ENCODE measurements around the gene TTLL10.
A peak's percentile ranks its signal among the peaks of the same experiment; 100 is the strongest.

TTLL10 gene

GRCh38 chr1:1223321-1223720 is 49.6 kb downstream of the TTLL10 start:
- no peak for DNase-seq

DNA sequence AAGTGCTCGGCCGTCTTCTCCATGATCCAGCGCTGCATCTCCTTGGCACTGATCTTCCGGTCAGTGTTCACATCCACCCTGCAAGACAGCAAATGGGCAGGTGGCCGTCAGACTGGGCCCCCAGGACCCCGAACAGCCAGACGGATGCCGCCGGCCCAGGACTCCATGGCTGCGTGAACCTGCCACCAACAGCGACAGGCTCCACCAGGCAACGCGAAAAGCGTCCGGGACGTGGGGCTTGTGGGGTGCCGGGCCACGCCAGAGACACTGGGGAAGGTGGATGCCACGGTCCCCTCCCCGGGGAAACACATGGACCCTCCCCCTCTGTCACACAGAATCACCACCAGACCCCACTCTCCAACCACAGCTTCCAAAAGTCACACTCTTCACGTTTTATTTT is 50.2 kb downstream of the TTLL10 start:
- DNase-seq: no peak

GRCh38 chr1:1225238-1225845 is 51.7 kb downstream of the TTLL10 start:
- no peak for DNase-seq

DNA sequence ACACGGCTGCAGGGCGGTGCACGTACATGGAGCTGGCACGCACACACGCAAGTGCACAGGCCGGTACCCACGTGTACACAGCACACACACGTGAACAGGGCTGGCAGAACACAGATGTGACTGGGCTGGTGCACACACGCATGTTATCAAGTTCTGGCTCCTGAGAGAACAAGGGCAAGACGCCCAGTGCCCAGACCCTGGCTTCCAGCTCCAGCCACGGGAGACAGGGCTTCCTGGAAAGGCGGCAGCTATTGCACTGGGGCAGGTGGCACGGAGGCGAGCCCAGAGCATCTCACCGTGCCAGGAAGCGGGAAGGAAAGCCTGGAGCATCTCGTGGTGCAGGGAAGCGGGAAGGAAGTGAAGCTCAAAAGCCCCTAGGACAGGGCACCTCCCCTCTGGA is 52.2 kb downstream of the TTLL10 start:
- no peak for DNase-seq

DNA sequence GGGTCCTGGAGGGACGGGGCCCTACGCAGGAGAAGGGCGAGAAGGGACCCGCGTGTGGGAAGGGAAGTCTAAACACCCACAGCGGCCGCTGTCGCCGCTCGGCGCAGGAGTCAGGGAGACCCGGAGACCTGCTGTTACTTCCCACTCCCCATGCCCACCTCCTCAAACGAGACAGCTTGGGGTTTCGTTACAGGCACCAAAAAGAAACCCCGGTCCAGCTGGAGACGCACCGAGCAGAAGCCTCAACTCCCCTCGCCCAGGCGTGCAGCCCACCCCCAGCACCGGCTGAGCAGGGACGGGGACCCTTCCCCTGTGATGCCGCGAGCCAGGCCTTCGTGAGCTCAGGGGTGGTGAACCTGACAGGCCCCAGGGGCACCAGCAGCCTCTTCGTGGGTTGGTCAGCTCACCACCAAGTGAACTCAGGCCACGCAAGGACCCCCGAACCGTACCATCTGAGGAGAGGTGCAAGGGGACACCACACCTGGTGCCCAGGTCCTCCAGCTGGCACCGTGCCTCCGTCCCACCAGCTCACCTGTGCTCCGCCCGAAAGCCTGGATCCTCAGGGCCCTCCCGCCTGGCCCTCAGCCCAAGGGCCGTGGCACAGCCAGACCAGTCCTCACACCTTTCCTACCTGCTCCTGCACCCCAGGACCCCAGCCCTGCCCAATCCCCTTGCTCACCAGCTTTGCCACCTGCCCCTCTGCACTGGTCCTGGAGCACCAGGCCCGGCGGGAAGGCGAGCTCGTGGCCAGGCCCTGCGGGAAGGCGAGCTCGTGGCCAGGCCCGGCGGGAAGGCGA is 53.1 kb downstream of the TTLL10 start:
- no peak for DNase-seq

DNA sequence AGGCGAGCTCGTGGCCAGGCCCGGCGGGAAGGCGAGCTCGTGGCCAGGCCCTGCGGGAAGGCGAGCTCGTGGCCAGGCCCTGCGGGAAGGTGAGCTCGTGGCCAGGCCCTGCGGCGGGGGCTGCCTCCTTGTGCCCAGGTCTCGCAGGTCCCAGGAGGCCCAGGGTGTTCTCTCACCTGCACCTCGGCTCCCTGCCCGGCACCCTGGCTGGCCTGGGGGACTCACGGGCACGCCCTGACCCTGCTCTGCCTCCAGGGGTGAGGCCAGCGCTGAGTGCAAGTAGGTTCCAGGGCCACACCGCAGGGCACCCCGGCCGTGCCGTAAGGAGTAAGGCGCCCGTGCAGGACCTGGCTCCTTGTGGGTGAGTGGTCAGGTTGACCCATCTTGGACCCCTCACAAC is 53.7 kb downstream of the TTLL10 start:
- no peak for DNase-seq

DNA sequence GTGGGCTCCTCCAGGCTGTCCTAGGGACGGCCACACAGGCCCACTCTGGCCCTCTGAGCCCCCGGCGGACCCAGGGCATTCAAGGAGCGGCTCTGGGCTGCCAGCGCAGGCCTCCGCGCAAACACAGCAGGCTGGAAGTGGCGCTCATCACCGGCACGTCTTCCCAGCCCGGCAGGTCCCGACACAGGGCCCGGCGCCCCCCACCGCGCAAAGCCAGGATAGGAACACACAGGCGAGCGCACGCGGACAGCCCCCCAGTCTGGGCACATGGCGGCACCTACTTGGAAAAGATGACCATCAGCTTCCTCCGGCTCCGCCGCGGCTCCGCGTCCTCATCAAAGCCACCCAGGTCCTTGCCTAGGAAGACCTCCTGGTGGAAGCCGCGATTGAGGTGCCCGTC is 54.5 kb downstream of the TTLL10 start:
- DNase-seq: no peak

- DNase-seq: no peak
Observed at GRCh38 chr1:1228596-1229321, 55.1 kb downstream of the TTLL10 start.

DNA sequence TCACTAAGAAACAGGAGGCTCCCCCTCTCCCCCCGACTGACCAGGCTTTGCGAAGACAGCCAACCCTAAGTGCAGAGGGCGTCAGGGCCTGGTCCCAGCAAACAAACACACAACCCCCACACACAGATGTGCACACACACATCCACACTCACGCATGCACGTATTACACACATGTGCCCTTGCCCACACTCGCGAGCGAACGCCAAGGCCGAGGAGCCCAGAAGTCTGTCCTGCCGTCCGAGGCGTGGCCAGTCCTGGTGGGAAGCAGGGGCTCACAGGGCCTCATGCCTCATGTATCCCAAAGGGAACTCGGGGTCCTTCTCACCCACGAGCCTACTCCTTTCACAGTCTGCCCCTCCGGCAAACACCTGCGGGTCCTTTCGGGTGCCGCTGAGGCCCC is 56.1 kb downstream of the TTLL10 start:
- no peak for DNase-seq

- no peak for DNase-seq
Observed at GRCh38 chr1:1230656-1231399, 57.1 kb downstream of the TTLL10 start.

GRCh38 chr1:1231400-1232207 is 57.9 kb downstream of the TTLL10 start, which contains the start of gene SDF4:
Gene SDF4, minus strand, starts transcription at chr1:1232001. Its CDS starts 3,229 bp downstream, at chr1:1228772.
- peak; percentile 93 for DNase-seq

DNA sequence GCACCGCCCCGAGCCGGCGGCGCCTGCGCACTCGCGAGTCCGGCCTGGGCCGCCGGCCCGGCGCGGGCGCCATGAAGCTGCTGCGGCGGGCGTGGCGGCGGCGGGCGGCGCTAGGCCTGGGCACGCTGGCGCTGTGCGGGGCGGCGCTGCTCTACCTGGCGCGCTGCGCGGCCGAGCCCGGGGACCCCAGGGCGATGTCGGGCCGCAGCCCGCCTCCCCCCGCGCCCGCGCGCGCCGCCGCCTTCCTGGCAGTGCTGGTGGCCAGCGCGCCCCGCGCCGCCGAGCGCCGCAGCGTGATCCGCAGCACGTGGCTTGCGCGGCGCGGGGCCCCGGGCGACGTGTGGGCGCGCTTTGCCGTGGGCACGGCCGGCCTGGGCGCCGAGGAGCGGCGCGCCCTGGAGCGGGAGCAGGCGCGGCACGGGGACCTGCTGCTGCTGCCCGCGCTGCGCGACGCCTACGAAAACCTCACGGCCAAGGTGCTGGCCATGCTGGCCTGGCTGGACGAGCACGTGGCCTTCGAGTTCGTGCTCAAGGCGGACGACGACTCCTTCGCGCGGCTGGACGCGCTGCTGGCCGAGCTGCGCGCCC is 58.6 kb downstream of the TTLL10 start, which contains the start of gene B3GALT6:
B3GALT6 (plus strand) TSS at position 30 of the 588 bp plus-strand sequence; CDS start at position 72, 42 bp downstream.
- DNase-seq: no peak

GRCh38 chr1:1232796-1233566 is 59.3 kb downstream of the TTLL10 start:
- no peak for DNase-seq

GRCh38 chr1:1233567-1233892 is 59.9 kb downstream of the TTLL10 start:
- DNase-seq: no peak

DNA sequence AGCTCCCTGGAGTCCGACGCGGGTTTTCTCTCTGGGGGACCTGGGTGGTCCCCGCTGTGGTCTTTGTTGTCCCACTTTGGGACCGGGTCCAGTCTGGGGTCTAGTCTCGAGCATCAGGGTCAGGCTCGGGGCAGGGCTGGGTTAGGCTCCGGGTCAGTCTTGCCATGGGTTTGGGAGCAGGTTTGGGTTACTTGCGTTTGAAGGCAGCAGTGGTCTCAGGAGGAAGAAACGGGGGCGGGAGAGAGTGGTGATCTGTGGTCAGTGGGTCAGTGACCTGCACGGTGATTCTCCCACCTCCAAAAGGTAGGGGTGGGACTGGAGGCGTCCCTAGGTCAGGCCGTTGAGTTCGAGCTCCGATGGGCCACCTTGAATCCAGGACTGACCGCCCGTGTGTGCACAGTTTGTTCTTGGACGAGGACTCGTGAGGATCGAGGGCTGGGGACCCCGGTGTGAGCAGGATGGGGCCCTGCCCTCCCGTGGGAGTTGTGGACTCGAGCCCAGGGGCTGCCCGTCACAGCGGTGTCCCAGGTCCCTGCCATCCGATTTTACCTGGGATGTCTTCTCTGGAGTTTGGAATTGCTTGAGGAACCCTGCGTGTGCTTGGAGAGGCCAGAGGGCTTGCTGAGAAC is 60.6 kb downstream of the TTLL10 start:
- DNase-seq: no peak

GRCh38 chr1:1235016-1235744 is 61.5 kb downstream of the TTLL10 start:
- no peak for DNase-seq

- no peak for DNase-seq
Observed at GRCh38 chr1:1236176-1236763, 62.6 kb downstream of the TTLL10 start.

DNA sequence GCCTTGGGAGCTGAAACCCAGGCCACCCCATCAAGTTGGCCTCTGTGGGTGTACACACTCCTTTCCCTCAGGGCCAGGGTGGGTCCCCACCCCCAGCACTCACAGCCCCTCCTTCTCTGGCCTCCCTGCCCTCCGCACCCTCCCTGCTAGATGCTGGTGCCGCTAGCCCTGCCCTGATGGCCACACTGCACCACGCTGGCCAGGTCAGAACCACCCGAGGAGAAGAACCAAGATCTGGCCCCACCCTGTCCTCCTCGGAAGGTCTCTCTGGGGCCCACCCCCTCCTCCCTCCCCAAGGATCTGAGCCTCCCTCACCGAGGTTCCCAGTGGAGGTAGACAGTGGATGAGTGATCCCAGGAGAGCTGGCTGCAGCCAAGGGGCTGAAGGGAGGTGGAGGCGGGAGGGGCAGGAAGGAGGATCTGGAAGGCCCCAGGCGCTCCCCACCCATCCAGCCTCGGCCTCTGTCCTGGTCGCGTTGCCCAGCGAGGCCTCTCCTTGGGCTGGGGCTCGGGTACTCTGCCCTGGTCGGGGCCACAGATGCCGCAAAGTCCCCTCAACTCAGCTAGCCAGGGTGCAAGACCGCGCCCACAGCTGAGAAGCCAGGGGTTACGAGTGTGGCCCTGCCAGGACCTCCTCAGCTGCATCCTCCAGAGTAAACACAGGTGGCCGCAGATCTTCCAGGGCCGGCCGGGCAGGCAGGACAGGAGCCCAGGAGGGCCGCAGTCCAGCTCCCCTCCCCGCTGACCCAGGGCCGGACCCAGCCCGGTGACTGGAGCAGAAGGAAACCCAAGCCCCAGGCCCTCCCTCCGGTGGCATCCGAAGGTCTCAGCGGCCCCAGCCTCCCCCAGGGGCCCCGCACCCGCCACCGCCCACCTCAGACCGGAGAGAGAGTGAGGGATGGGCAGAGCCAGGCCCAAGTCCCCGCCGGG is 63.5 kb downstream of the TTLL10 start:
- DNase-seq: no peak
